Cardiac muscle cell (in vitro differentiated cells and primary cell): ENCODE results near the gene MPC1. TPM values are rescaled to one million over a fixed set of nuclear protein-coding genes. Genes with fewer than 3 reads are reported as not detected.

Experiments
- DNase-seq, 2 donors: peaks; one replicate each; pipeline versions ENCODE4 v3.0.0 to v3.0.0-alpha.2; 2010 to 2017; ENCODE audit warnings: low read depth in 1 of 2, low spot score in 1 of 2
- H3K27ac ChIP-seq: fragments of 200-600 bp; sonication (generic); 2 replicates; pipeline ENCODE4 v1.5.1; 2016
- H3K27me3 ChIP-seq: fragments of 200-600 bp; sonication (generic); 2 replicates; pipeline ENCODE4 v1.6.0; 2016; ENCODE audit warnings: control low read depth
- H3K36me3 ChIP-seq: fragments of 200-600 bp; sonication (generic); 2 replicates; pipeline ENCODE4 v1.5.1; 2016; ENCODE audit warnings: control low read depth
- H3K4me1 ChIP-seq: fragments of 200-600 bp; sonication (generic); 2 replicates; pipeline ENCODE4 v1.8.1; 2017; ENCODE audit warnings: low read depth, mild to moderate bottlenecking, mixed run types
- H3K4me3 ChIP-seq: fragments of 200-600 bp; sonication (generic); 2 replicates; pipeline ENCODE4 v1.5.1; 2016; ENCODE audit warnings: mild to moderate bottlenecking
- H3K9me3 ChIP-seq: fragments of 200-600 bp; sonication (generic); 2 replicates; pipeline ENCODE4 v1.5.1; 2017; ENCODE audit warnings: low read depth, mild to moderate bottlenecking, control low read depth
- CTCF ChIP-seq: IDR thresholded peaks from 2 replicates; pipeline ENCODE4 v1.5.1; 2012; ENCODE audit warnings: low read depth, mild to moderate bottlenecking, low read length
- polyA plus RNA-seq: library from polyadenylated mRNA; unstranded; fragments of >200 nt; fragmentation: Nextera tagmentation; extraction: Ambion mirVana; gene quantifications from 2 replicates; pipeline ENCODE4 v1.2.1, GENCODE V29; 2016
- total RNA-seq: library from RNA; depleted of rRNA; stranded (reverse); fragments of >200 nt; gene quantifications from 2 replicates; pipeline ENCODE4 v1.2.3, GENCODE V29; 2016

MPC1 gene
- total RNA-seq (28.5 and 52.8 TPM in 2 replicates), polyA plus RNA-seq (67.2 and 122 TPM in 2 replicates)

GRCh38 chr6:166382933-166383801 lies at the start of gene MPC1:
Gene MPC1, minus strand, starts transcription at chr6:166382940. Its CDS starts 64 bp downstream, at chr6:166382876.
- Histone ChIP-seq H3K36me3 (no peaks in the 10 kb centered on the region), H3K9me3 (no peaks in the 10 kb centered on the region)
- no peak for TF ChIP-seq CTCF

GRCh38 chr6:166430269-166430668 lies 47.5 kb upstream of the MPC1 start:
- no peak overlapping the region for H3K27ac ChIP-seq
- no peak overlapping the region for H3K4me3 ChIP-seq
- TF ChIP-seq CTCF, result no peak
- DNase-seq, result no peak
- no peaks in the 10 kb centered on the region for H3K36me3 ChIP-seq
- H3K27me3 ChIP-seq, result no peaks in the 10 kb centered on the region
- H3K9me3 ChIP-seq, result no peaks in the 10 kb centered on the region
- no peaks in the 10 kb centered on the region for H3K4me1 ChIP-seq

More at GRCh38 chr6:166382933-166383801, at the start of gene MPC1:
- Histone ChIP-seq H3K4me1 (no peaks in the 10 kb centered on the region), H3K27me3 (no peaks in the 10 kb centered on the region), H3K4me3 (peak within 1 kb of the TSS; percentile 67), H3K27ac (peak within 1 kb of the TSS; percentile 92)
- peak; percentile 97 to 98 for DNase-seq

GRCh38 chr6:166424431-166424830 lies 41.7 kb upstream of the MPC1 start:
- no peak for DNase-seq
- H3K4me1 ChIP-seq, result no peaks in the 10 kb centered on the region
- no peaks in the 10 kb centered on the region for H3K36me3 ChIP-seq
- no peak overlapping the region for H3K4me3 ChIP-seq
- no peaks in the 10 kb centered on the region for H3K27me3 ChIP-seq
- no peaks in the 10 kb centered on the region for H3K9me3 ChIP-seq
- H3K27ac ChIP-seq, result no peak overlapping the region
- TF ChIP-seq CTCF, result no peak

GRCh38 chr6:166423781-166424180 lies 41.0 kb upstream of the MPC1 start:
- H3K4me3 ChIP-seq, result no peak overlapping the region
- H3K9me3 ChIP-seq, result no peaks in the 10 kb centered on the region
- TF ChIP-seq CTCF, result no peak
- no peak overlapping the region for H3K27ac ChIP-seq
- H3K4me1 ChIP-seq, result no peaks in the 10 kb centered on the region
- no peaks in the 10 kb centered on the region for H3K36me3 ChIP-seq
- DNase-seq, result no peak
- no peaks in the 10 kb centered on the region for H3K27me3 ChIP-seq

- H3K36me3 ChIP-seq, result no peaks in the 10 kb centered on the region
- no peak for TF ChIP-seq CTCF
Observed at GRCh38 chr6:166423051-166423745, 40.5 kb upstream of the MPC1 start.

More at GRCh38 chr6:166423051-166423745, 40.5 kb upstream of the MPC1 start:
- H3K27ac ChIP-seq, result no peak overlapping the region
- H3K9me3 ChIP-seq, result no peaks in the 10 kb centered on the region
- H3K4me3 ChIP-seq, result no peak overlapping the region
- no peaks in the 10 kb centered on the region for H3K27me3 ChIP-seq
- no peak for DNase-seq
- H3K4me1 ChIP-seq, result no peaks in the 10 kb centered on the region
